Kidney (tissue), 14 donors: ENCODE results near the gene NDUFA13. TPM values are rescaled to one million over a fixed set of nuclear protein-coding genes. Genes with fewer than 3 reads are reported as not detected.
A peak's percentile ranks its signal among the peaks of the same experiment; 100 is the strongest.

Experiments used
- DNase-seq, 5 donors: peaks; one replicate each; pipeline ENCODE4 v3.0.0-alpha.2; 2013 to 2020
- FAIRE-seq: peaks from 2 replicates; lab custom pipeline; 2012; peaks lifted over from hg19 to GRCh38; lab: Jason Lieb, UNC
- H3K27ac ChIP-seq, 2 donors: one replicate each; pipeline ENCODE4 v1.7.0; 2013; ENCODE audit warnings: low read depth in 2 of 2, low read length in 2 of 2, inconsistent platforms in 1 of 2
- H3K27me3 ChIP-seq: one replicate; pipeline ENCODE4 v1.7.1; 2013; ENCODE audit warnings: low read length, inconsistent platforms; ENCODE audit not compliant: control insufficient read depth, insufficient read depth
- H3K36me3 ChIP-seq, 3 donors: one replicate each; pipeline versions ENCODE4 v1.7.0 to v1.7.1; 2013; ENCODE audit warnings: low read length in 3 of 3, control low read depth in 1 of 3, inconsistent platforms in 1 of 3; ENCODE audit not compliant: insufficient read depth in 3 of 3, control insufficient read depth in 2 of 3
- H3K4me1 ChIP-seq, 3 donors: one replicate each; pipeline versions ENCODE4 v1.7.0 to v1.7.1; 2013; ENCODE audit warnings: low read length in 3 of 3, inconsistent platforms in 1 of 3, low read depth in 1 of 3; ENCODE audit not compliant: control insufficient read depth in 2 of 3, insufficient read depth in 2 of 3
- H3K4me3 ChIP-seq, 3 donors: one replicate each; pipeline versions ENCODE4 v1.7.0 to v1.8.1; 2013; ENCODE audit warnings: low read length in 3 of 3, control low read depth in 1 of 3, inconsistent platforms in 1 of 3
- H3K9ac ChIP-seq, 3 donors: one replicate each; pipeline versions ENCODE4 v1.7.0 to v1.7.1; 2013; ENCODE audit warnings: low read length in 3 of 3, control low read depth in 1 of 3, inconsistent platforms in 1 of 3
- H3K9me3 ChIP-seq, 3 donors: one replicate each; pipeline versions ENCODE4 v1.7.0 to v1.7.1; 2013; ENCODE audit warnings: low read length in 3 of 3, control low read depth in 1 of 3, inconsistent platforms in 1 of 3; ENCODE audit not compliant: control insufficient read depth in 2 of 3, insufficient read depth in 1 of 3
- intact Hi-C: fragments of 100-400 bp; cut with DNase I; formaldehyde crosslinking; loops from one replicate; pipeline ENCODE4 v1.11.1; 2022
- polyA plus RNA-seq: library from polyadenylated mRNA; stranded (reverse); fragments of 350-450 nt; fragmentation: Illumina TruSeq; extraction: RNeasy Lipid Tissue Mini Kit (QIAGEN cat#74804); gene quantifications from one replicate; pipeline ENCODE4 v1.2.3, GENCODE V29; 2014; ENCODE audit warnings: low read depth, low replicate concordance; ENCODE audit not compliant: insufficient read depth
- total RNA-seq: library from RNA; stranded (reverse); fragmentation: NEBNext Ultra II Directional; extraction: Animal tissue kit (Norgen Biotek cat#: 25700); gene quantifications from one replicate; pipeline ENCODE4 v1.2.1, GENCODE V29; 2021
- TF ChIP-seq, protein P1 (sequence below): IDR thresholded peaks from 3 replicates; pipeline ENCODE4 v1.5.1; 2012; ENCODE audit warnings: mild to moderate bottlenecking, moderate library complexity, borderline replicate concordance; ENCODE audit not compliant: insufficient read depth; ENCODE audit errors: extremely low read depth
- donor health status: control.
- donor health status: control.
- donor health status: control.
- donor health status: control.
- donor health status: control.
- donor health status: DM: yes; HTN: yes; CAD: no.
- donor health status: Normal renal cell carcinoma (clear cell type).

NDUFA13 gene
- total and polyA plus RNA-seq, 2 donors from 2014 or later: 328 to 627 TPM

DNA sequence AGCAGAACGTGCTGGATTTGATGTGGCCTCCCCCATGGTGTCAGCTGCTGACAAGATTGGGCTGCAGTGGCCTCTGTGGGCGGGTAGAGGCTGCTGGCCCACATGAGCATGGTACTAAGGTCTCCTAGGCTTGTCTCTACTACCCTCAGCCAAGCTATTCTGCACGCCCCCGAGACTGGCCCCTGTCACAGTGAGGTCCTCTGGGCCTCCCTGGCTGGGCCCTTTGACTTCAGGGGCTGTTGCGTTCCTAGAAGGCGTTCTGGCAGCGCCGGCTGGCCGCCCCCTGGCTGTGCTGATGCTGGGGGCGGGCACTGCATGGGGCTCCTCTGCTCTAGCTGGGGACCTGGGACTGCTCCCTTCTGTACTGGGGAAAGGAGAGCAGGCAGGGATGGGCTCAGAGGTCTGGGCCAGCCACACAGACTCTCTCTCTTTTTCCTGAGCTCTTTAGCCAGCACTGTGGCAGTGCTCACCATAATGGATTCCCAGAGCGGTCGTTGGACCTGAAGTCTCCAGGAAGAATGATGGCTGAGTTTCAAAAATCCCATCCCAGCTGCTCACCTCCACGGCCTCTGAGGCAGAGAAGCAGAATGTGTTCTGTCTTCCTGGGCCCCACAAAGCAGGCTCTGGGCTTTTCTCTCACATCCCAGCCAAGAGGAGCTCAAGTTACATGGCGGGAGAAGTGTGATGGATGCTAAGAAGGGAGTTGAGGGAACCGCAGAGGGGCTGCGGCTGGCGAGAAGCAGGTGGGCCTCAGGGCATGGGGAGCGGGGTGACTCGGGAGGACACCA lies 33.0 kb upstream of the NDUFA13 start:
- Histone ChIP-seq H3K27me3 (no peaks in the 10 kb centered on the region), H3K27ac (no peak overlapping the region), H3K4me3 (no peak overlapping the region), H3K9ac (no peak overlapping the region), H3K4me1 (peaks cover 0 to 30% (median 23%) of the 10 kb centered on the region in 3 donors), H3K9me3 (no peaks in the 10 kb centered on the region), H3K36me3 (peaks cover 0 to 9% (median 4%) of the 10 kb centered on the region in 3 donors)
- TF ChIP-seq, protein P1, sequence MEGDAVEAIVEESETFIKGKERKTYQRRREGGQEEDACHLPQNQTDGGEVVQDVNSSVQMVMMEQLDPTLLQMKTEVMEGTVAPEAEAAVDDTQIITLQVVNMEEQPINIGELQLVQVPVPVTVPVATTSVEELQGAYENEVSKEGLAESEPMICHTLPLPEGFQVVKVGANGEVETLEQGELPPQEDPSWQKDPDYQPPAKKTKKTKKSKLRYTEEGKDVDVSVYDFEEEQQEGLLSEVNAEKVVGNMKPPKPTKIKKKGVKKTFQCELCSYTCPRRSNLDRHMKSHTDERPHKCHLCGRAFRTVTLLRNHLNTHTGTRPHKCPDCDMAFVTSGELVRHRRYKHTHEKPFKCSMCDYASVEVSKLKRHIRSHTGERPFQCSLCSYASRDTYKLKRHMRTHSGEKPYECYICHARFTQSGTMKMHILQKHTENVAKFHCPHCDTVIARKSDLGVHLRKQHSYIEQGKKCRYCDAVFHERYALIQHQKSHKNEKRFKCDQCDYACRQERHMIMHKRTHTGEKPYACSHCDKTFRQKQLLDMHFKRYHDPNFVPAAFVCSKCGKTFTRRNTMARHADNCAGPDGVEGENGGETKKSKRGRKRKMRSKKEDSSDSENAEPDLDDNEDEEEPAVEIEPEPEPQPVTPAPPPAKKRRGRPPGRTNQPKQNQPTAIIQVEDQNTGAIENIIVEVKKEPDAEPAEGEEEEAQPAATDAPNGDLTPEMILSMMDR: no peak
- FAIRE-seq: no peak
- intact Hi-C loops: no loop called here
- DNase-seq: peak in 4 of 5 donors; percentile 57 to 89 (median 72)

DNA sequence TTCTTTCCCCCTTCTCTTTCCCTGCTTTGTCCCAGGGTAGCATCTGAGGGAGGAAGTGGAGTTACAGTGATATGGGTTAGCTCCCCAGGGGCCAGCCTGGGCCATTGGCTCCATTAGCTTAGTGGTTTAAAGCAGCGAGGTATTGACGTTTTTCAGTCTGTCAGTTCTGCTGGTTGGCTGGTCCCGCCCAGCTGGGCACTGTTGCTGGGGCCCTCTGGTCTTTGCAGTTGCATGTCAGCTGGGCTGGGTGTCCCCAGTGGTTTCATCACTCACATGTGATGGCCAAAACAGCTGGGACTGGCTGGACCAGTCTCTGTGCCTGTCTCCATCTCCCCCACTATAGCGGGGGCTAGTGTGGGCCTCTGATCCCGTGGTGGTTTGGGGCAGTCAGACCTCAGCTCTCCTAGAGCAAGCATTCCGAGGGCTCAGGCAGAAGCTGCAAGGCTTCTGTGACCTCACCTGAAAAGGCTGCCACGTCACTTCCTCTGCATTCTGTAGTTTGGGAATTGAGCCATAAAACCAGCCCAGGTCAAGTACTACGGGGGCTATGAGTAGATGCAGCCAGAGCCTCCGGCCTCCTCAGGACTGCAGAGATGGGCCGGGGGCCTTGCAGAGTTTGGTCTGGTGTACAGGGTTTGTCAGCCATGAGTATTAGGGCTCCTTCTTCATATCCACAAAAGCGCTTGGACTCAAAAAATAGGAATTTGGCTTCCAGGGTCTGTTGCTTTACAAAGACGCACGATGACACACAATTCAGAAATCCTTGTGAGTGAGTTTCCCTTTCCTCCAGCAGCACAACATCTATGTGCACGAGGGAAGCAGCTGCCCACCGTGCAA lies 30.6 kb upstream of the NDUFA13 start:
- DNase-seq (peak in 3 of 5 donors; percentile 29 to 75 (median 42)), FAIRE-seq (no peak)
- Histone ChIP-seq H3K27me3 (no peaks in the 10 kb centered on the region), H3K27ac (no peak overlapping the region), H3K9ac (peak overlapping the region in 1 of 3 donors; percentile 26), H3K4me3 (no peak overlapping the region), H3K36me3 (peaks cover 0 to 6% (median 2%) of the 10 kb centered on the region in 3 donors), H3K9me3 (no peaks in the 10 kb centered on the region), H3K4me1 (peaks cover 10 to 52% (median 45%) of the 10 kb centered on the region in 3 donors)
- TF ChIP-seq, protein P1: no peak
- intact Hi-C loops: no loop called here

DNA sequence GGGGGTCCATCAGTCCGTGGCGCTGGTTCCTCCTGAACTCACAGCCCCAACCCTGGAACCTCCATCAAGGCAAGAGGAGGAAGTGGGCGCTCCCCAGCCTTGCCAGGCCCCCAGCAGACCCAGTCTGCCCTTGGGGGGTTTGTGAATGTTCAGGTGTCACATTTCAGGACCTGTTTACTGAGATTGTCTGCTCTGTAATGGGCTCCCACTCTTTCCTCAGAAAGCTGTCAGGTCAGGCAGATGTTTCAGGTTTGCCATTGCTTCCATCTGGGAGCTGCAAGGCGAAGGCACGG lies 30.1 kb upstream of the NDUFA13 start:
- peaks cover 10 to 52% (median 45%) of the 10 kb centered on the region in 3 donors for H3K4me1 ChIP-seq
- H3K36me3 ChIP-seq: peaks cover 0 to under 1% (median 0%) of the 10 kb centered on the region in 3 donors
- H3K4me3 ChIP-seq: no peak overlapping the region
- intact Hi-C loops: no loop called here
- DNase-seq (peak in 1 of 5 donors; percentile 54), FAIRE-seq (no peak)
- no peaks in the 10 kb centered on the region for H3K9me3 ChIP-seq
- H3K27me3 ChIP-seq: no peaks in the 10 kb centered on the region
- no peak overlapping the region for H3K9ac ChIP-seq
- TF ChIP-seq, protein P1: no peak
- no peak overlapping the region for H3K27ac ChIP-seq
